HuH-7.5 (cell line): ENCODE results near the gene CCNK.

ENCODE experiments used
- DNase-seq: peaks from one replicate; pipeline ENCODE4 v3.0.0; 2011; ENCODE audit warnings: low spot score

Gene CCNK

DNA sequence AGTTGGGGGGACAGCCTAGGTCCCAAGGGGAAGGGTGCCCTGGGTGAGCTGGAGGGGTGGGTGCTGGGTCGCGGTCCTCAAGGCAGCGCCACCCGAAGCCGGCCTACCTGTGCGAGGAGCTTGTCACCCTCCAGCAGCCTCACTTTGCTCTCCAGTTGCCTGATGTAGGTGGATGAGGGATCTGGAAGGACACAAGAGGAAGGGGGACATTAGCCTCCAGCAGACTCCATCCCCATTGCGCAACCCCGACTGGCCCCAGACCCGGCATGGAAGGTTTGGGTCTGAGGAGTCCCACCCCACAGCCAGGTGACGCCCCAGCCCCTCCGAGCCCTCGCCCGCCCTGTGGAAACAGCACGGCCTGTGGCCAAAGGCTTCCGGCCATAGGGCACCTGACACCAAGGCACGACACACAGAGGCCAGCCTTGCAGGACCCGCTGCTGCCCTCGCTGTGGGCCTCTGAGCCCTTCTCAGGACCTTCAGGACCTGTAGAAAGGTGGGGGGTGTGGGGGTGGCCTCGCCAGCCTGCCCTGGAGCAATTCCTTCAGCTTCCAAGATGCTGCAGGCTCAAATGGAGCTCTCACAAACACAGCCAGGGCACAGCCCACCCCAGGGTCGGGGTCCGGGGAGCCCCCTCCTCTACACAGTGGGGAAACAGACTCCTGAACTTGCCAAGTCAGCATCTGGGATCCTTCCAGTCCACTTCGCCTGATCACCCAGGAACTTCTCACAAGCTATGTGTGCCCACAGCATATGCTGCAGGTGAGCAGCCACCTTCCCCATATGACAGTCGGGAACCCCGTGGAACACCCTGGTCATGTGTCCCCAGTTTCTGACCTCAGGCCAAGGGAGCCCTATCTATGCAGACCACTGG is 54.9 kb downstream of the CCNK start:
- DNase-seq, result no peak

GRCh38 chr14:99537399-99537798 is 56.2 kb downstream of the CCNK start:
- DNase-seq, result no peak

DNA sequence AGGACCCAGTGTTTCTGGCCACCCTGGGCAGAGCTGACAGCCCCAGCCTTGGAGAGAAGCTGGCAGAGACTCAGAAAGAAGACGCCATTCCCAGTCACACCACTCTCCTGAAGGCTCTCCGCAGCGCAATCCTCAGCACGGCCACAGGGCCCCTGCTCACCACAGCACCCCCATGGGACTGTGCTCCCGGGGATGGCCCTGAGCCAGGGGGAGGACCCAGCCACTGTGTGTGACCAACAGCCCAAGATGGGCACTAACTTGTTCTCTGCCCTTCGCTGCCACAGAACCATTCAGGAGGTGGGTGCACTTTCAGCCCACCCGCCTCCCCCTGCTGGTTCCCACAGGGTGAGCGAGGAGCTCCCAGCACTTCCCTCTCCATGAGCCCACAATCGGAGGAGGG is 57.1 kb downstream of the CCNK start:
- DNase-seq, result no peak

- no peak for DNase-seq
Measured at GRCh38 chr14:99538733-99539132, 57.5 kb downstream of the CCNK start.

- DNase-seq, result no peak
Measured at GRCh38 chr14:99539491-99539890, 58.3 kb downstream of the CCNK start.

DNA sequence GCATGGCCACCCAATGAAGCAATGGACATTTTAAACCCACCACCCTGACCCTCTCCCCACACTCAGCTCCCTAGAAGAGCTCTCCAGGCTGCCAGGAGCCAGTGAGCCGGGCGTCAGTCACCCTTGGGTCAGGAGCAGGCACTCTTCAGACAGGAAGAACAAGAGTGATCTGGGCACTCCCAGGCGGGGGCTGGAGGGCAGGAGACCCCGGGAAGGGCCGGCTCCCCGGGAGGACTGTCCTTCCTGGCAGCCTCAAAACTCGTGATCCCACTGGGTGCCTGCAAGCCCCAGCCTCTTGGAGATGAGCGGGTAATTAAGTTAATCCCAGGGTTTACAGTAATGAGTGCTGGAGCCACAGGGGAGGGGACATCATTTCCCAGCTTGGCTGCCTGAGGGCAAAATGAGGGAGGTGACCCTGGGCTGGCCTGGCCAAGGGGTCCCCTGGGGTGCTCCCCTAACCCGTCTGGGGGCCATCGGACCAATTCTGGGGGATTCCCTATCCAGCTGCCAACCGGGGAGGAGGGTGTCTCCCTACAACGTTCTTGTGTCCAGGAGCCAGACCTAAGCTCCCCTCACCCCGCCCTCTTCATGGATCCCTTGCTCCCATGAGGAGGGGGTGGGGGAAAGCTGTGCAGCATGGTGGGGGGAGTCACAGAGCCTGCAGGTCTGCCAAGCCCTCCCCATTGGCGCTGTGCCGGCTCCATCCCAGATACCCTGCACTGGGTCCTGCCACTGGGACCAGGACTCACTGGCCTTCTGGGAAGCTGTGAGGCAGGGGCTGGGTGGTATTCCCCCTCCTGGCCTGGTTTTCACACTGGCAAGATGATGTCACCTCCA is 59.2 kb downstream of the CCNK start:
- DNase-seq, result no peak

DNA sequence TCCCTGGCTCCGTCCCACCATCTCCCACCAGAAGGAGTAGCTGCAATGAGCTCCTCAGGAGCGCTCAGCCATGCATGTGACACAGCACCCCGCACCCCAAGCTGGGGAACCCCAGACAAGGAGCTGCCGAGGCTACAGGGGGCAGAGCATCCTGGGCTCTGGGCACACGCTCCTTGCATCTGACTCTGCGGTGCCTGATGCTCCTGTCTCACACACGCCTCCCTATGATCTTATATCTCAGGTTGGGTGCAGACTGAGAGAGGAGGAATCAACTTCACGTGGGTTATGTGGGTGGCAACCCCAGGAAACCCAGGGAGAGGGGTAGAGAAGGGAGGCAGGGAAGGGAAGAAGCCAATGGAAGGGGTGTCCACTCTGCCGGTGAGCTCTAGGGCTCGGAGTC is 60.0 kb downstream of the CCNK start:
- no peak for DNase-seq

DNA sequence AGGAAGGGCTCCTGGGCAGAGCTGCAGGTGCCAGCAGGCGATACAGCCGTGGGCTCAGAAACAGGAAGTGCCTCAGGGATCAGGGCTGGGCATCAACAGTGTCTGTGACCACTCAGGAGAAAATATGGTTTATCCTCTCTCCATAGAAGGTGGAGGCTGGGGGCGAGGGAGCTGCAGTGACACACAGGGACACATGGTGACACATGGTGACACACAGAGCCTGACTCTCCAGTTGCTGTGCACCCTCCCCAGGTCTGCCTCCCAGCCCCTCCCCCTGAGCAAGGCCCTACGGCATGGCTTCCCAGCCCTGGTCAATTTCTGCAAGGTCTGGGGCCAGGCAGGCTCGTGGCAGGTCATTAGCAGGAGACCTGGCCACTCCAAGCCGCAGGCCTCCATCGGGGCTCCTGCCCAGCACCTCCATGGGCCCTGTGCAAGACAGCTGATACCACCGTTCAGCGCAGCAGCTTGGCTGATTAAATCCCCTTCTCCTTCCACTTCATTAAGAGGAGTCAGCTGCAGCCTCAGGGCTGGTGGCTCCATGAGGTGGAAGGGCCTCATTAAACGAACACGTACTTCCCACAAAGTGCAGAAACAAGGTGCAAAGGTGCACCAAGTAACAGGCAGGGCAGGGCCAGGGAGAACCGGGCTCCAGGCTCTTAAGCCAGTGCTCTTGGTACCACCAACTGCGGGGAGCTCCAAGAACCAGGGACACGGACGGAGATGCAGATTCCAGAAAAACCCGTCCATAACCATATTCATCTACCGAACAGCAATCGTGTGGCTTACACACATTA is 60.7 kb downstream of the CCNK start:
- no peak for DNase-seq

DNA sequence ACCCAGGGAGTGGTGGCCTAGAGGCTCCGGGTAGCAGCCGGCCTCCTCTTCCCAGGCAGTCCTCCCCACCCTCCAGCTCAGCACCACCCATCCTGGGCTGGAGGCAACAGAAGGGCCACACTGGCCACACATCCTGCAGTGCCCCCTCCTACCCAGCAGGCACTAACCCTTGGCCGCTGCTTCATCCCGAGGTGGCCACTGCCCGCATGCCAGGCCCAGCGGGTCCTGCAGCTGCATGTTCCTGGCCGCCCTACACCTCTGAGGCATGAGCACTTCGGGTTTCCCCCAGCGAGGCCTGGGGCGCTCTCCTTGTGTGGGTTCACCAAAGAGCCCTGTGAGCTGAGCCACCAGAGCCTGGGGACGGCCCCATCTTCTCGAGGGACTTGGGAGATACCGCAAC is 61.4 kb downstream of the CCNK start:
- no peak for DNase-seq

DNA sequence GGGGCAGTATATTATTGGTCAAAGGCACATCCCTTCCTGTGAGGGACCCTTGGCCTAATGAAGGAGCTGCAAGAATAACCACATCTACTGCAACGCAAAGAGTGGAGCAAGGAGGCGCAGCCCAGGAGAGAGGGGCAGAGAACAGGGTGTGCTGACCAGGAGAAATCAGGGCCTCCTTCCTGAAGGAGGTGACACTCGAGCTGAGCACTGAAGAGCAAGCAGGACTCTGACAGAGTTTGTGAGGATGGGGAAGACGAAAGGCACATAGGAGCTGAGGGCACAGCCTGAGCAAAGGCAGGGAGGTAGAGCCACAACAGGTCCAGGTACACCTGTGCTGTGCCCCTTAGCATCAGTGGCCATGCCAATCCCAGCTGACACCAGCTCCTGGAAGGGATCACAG is 62.2 kb downstream of the CCNK start:
- DNase-seq, result no peak

DNA sequence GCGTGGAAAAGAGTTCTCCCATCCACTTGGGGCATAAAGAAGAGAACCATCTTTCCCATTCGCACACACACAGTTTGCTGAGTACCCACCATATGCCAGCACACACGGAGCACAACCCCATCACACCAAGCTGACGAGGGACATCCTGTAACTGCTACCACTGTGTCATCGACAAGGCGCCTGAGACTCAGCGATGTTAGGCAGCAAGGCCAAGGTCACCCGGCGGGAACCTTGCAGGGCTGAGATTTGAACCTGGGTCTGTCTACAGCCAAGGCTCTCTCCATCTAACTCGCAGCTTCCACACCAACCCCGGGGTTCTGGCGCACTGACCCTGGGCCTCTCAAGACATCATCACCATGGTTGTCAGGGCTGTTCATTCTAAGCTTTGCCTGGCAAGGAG is 62.8 kb downstream of the CCNK start:
- no peak for DNase-seq

- DNase-seq, result no peak
Measured at GRCh38 chr14:99544991-99545390, 63.8 kb downstream of the CCNK start.

GRCh38 chr14:99545586-99545985 is 64.4 kb downstream of the CCNK start:
- DNase-seq, result no peak

DNA sequence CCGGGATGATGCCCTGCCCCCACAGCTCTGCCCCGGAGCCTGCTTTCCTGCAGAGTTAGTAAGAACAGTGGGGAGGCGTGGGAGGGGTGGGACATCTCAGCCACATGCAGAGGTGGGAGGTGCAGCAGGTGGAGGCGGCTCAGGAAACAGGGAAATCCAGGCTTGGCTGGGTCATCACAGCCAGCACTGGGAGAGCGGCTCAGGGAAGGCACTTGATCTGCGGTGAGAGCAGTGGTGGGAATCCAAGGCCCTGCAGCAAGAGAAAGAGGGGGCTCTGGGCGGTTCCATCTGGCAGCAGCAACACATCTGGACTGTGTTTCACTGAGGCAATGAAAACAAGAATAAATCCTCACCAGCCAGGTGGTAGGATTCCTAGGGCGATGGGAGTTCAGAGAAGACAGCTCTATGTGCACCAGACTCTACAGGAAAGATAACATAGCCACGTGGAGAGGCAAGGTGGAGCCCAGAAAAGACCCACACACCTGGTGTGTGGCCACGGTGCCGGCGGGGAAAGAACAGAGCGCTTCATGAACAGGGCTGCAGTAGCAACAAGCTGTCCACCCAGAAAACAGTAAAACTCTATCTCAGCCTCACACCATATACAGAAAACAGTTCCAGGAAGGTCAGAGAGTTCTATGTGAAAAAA is 65.1 kb downstream of the CCNK start:
- no peak for DNase-seq

GRCh38 chr14:99548255-99548654 is 67.0 kb downstream of the CCNK start:
- no peak for DNase-seq

- no peak for DNase-seq
Measured at GRCh38 chr14:99548871-99549515, 67.8 kb downstream of the CCNK start.

- DNase-seq, result peak; percentile 67
Measured at GRCh38 chr14:99549684-99550083, 68.5 kb downstream of the CCNK start.

DNA sequence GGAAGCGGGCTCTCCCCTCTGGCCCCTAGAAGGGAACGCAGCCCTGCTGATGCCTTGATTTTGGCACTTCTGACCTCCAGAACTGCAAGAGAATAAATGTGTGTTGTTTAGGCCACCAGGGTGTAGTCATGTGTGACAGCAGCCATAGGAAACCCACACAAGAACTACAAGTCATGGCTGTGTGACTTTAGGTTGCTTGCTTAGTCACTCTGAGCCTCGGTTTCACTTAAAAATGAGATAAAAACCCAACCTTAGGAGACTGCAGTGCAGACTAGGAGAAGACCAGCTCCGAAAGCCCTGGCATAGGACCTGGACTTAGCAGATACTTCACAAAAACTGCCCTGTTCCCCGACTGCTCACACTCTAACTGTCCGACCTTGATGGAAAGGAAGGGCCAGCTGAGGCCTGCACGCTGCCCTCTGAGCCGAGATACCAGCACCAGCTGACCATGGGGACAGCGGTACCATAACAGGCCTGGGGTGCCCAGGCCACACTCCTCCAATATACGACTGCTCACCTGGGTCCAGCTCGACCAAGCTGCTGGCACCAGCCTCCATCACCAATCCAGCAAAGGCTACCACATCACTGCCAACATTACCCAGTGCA is 69.3 kb downstream of the CCNK start:
- no peak for DNase-seq

- no peak for DNase-seq
Measured at GRCh38 chr14:99551034-99551922, 70.1 kb downstream of the CCNK start.

DNA sequence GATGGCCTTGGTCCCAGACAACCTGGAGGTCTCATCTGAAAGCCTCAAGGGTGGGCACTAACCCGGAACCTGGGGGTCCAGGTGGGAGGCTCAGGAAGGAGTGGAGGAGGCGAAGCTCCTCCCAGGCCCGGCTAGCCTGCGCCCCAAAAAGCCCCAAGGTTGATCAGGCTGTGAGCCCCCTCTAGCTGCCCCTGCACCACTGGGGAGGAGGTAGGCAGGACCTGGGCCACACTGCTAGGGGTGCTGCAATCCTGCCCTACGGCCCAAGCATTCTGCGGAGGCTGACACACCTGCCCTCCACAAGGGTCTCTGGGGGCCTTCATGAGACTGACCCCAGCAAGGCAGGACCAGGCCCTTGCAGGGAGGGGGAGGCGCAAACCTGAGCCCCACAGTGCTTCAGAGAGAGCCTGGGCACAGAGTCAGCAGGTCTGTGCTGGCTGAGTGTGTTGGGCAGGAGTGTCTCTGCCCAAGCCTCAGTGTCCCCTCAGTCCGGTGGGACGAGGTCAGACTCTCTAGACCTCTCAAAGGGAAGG is 70.9 kb downstream of the CCNK start:
- DNase-seq, result no peak
